Measurements from ENCODE around the gene P2RY14. TPM values are rescaled to one million over a fixed set of nuclear protein-coding genes. Genes with fewer than 3 reads are reported as not detected.

Gene P2RY14
- total and polyA plus RNA-seq, 10 of the 15 experiments (the other 5 are each of a cell fraction or from before 2014, with no cell fraction given): 0.06 to 0.37 (median 0.28) TPM; not detected in 7

GRCh38 chr3:151205482-151205881 is 72.9 kb downstream of the P2RY14 start:
- CTCF ChIA-PET: interaction anchor here (0.7 to 1.4 kb wide), 2 partner anchors 36 to 37 kb away, joined by 3 read pairs; no protein-coding TSS in a partner anchor
- Histone ChIP-seq H3K4me3 (no peak overlapping the region), H3K27ac (ENCODE audit: control insufficient read depth, insufficient read depth) (no peak overlapping the region), H3K27me3 (replicated peaks in 1 of 2; ENCODE audit: control insufficient read depth in 2 of 2, insufficient read depth in 2 of 2, low read length in 1 of 2) (no peaks in the 10 kb centered on the region), H3K79me2 (ENCODE audit: control insufficient read depth, insufficient read depth, low read length) (no peaks in the 10 kb centered on the region), H3K9me3 (replicated peaks; ENCODE audit: control insufficient read depth, insufficient read depth, low read length) (no peaks in the 10 kb centered on the region), H3K36me3 (ENCODE audit: control insufficient read depth in 2 of 2, insufficient read depth in 2 of 2, low read length in 1 of 2) (no peaks in the 10 kb centered on the region), H4K20me1 (ENCODE audit: control insufficient read depth, insufficient read depth) (no peaks in the 10 kb centered on the region), H3K9ac (ENCODE audit: control insufficient read depth, insufficient read depth, low read length) (no peak overlapping the region), H2AFZ (ENCODE audit: control insufficient read depth, low read depth, low read length) (no peak overlapping the region), H3K4me1 (ENCODE audit: control insufficient read depth, insufficient read depth, low read length) (no peaks in the 10 kb centered on the region; the same call in 1 of the 2 replicates), H3K4me2 (ENCODE audit: control insufficient read depth, insufficient read depth) (no peak overlapping the region)
- 56% methylated on average over 6 of the region's 6 CpGs for WGBS (ENCODE audit: insufficient coverage, insufficient replicate concordance, low lambda C conversion rate, missing lambda C conversion rate)
- no peak for ATAC-seq
- POLR2A ChIA-PET: no interaction called here
- SMC1A ChIA-PET (ENCODE audit: uncharacterized antibody, unreplicated experiment): interaction anchor here (1.2 kb wide), 1 partner anchor 34 kb away, joined by 3 read pairs; no protein-coding TSS in a partner anchor
- intact Hi-C loops (cut with micrococcal nuclease; ENCODE audit: unreplicated experiment) (no loop called here), in situ Hi-C loops (cut with MboI) (no loop called here)
- RAD21 ChIA-PET (ENCODE audit: unreplicated experiment): no interaction called here
- DNase-seq (ENCODE audit: low read depth, low spot score): no peak
- no TSS peak for BruUV-seq (replicated peaks)
- no peak for FAIRE-seq
- TF ChIP-seq CHD2 (IDR thresholded peaks at IDR 0.05; ENCODE audit: borderline replicate concordance, low read depth, low read length) (no peak), BCLAF1 (IDR thresholded peaks at IDR 0.05) (no peak), PAX8 (IDR thresholded peaks at IDR 0.05) (no peak), KDM1A (IDR thresholded peaks at IDR 0.05; ENCODE audit: borderline replicate concordance) (no peak), RCOR1 (conservative IDR thresholded peaks at IDR 0.05; ENCODE audit: low read depth, low read length) (no peak), NKRF (conservative IDR thresholded peaks at IDR 0.05) (no peak), JUND (IDR thresholded peaks at IDR 0.05; ENCODE audit: low read depth, low read length) (no peak), REST (IDR thresholded peaks at IDR 0.05; ENCODE audit: low read depth, low read length) (no peak), CEBPZ (IDR thresholded peaks at IDR 0.05; ENCODE audit: low read depth, low read length) (no peak)

All from GM12878 (cell line).